Neural cell (in vitro differentiated cells): ENCODE measurements around the gene CDHR2. TPM values are rescaled to one million over a fixed set of nuclear protein-coding genes. Genes with fewer than 3 reads are reported as not detected.

ENCODE experiments used
- H2AFZ ChIP-seq: fragments of 200-600, 300-800 bp; sonication (generic), shearing (Covaris generic); 2 replicates; pipeline ENCODE4 v1.6.0; 2014; ENCODE audit warnings: low read depth, mild to moderate bottlenecking, antibody characterized with exemption, low read length, moderate library complexity
- H3F3A ChIP-seq: fragments of 200-600 bp; shearing (Covaris generic); 2 replicates; pipeline ENCODE4 v1.6.1; 2016; ENCODE audit warnings: mild to moderate bottlenecking, moderate library complexity, mixed read lengths, antibody characterized with exemption, low read length; ENCODE audit not compliant: insufficient read depth, poor library complexity, severe bottlenecking
- H3K27ac ChIP-seq: fragments of 200-600, 300-800 bp; sonication (generic), shearing (Covaris generic); 2 replicates; pipeline ENCODE4 v1.5.1; 2014; ENCODE audit warnings: mild to moderate bottlenecking, low read length, moderate library complexity
- H3K27me3 ChIP-seq: fragments of 300-800, 200-600 bp; sonication (generic), shearing (Covaris generic); 2 replicates; pipeline ENCODE4 v1.6.0; 2014; ENCODE audit warnings: mild to moderate bottlenecking, low read depth, low read length, moderate library complexity; ENCODE audit not compliant: insufficient read depth
- H3K36me3 ChIP-seq: fragments of 300-800, 200-600 bp; sonication (generic), shearing (Covaris generic); 2 replicates; pipeline ENCODE4 v1.5.1; 2014; ENCODE audit warnings: mild to moderate bottlenecking, antibody characterized with exemption, low read length, moderate library complexity; ENCODE audit not compliant: insufficient read depth
- H3K4me2 ChIP-seq: fragments of 300-800, 200-600 bp; sonication (generic), shearing (Covaris generic); 2 replicates; pipeline ENCODE4 v1.6.0; 2014; ENCODE audit warnings: mild to moderate bottlenecking, low read length
- H3K4me3 ChIP-seq: fragments of 300-800, 200-600 bp; sonication (generic), shearing (Covaris generic); 2 replicates; pipeline ENCODE4 v1.5.1; 2014; ENCODE audit warnings: mild to moderate bottlenecking, low read length, moderate library complexity
- H3K79me2 ChIP-seq: fragments of 200-600 bp; shearing (Covaris generic); replicated peaks from 2 replicates; pipeline ENCODE4 v1.6.0; 2014; ENCODE audit warnings: mild to moderate bottlenecking, low read length, moderate library complexity; ENCODE audit not compliant: insufficient read depth
- H3K9ac ChIP-seq: fragments of 300-800, 200-600 bp; sonication (generic), shearing (Covaris generic); 2 replicates; pipeline ENCODE4 v1.6.1; 2016; ENCODE audit warnings: mild to moderate bottlenecking, low read length, mixed read lengths
- H3K9me2 ChIP-seq: fragments of 200-600 bp; shearing (Covaris generic); 2 replicates; pipeline ENCODE4 v1.6.1; 2016; ENCODE audit warnings: mild to moderate bottlenecking, low read length, mixed read lengths; ENCODE audit not compliant: insufficient read depth
- H3K9me3 ChIP-seq: fragments of 200-600, 300-800 bp; sonication (generic), shearing (Covaris generic); 2 replicates; pipeline ENCODE4 v1.6.1; 2016; ENCODE audit warnings: mild to moderate bottlenecking, mixed run types, low read length, moderate library complexity, mixed read lengths
- H4K20me1 ChIP-seq: fragments of 200-600 bp; shearing (Covaris generic); 2 replicates; pipeline ENCODE4 v1.6.1; 2016; ENCODE audit warnings: mild to moderate bottlenecking, mixed run types; ENCODE audit not compliant: insufficient read depth
- EP300 ChIP-seq: fragments of 450-650 bp; conservative IDR thresholded peaks from 2 replicates; pipeline ENCODE4 v1.6.1; 2014; ENCODE audit warnings: antibody characterized with exemption, mild to moderate bottlenecking, moderate library complexity; ENCODE audit not compliant: poor library complexity, severe bottlenecking
- EZH2 ChIP-seq: fragments of 200-600, 300-800 bp; shearing (Covaris generic), sonication (generic); IDR thresholded peaks from 2 replicates; pipeline ENCODE4 v1.6.1; 2014; ENCODE audit warnings: antibody characterized with exemption, low read length, borderline replicate concordance, mild to moderate bottlenecking; ENCODE audit not compliant: insufficient read depth, poor library complexity, severe bottlenecking
- MXI1 ChIP-seq: fragments of 450-650 bp; conservative IDR thresholded peaks from 2 replicates; pipeline ENCODE4 v1.6.1; 2014; ENCODE audit warnings: antibody characterized with exemption, mild to moderate bottlenecking; ENCODE audit not compliant: poor library complexity, severe bottlenecking
- POLR2AphosphoS5 ChIP-seq: IDR thresholded peaks from 2 replicates; pipeline ENCODE4 v1.6.1; 2012
- RAD21 ChIP-seq: fragments of 450-650 bp; conservative IDR thresholded peaks from 2 replicates; pipeline ENCODE4 v1.6.1; 2014; ENCODE audit warnings: antibody characterized with exemption, mild to moderate bottlenecking, moderate library complexity
- SMC3 ChIP-seq: fragments of 450-650 bp; conservative IDR thresholded peaks from 2 replicates; pipeline ENCODE4 v1.6.1; 2014; ENCODE audit warnings: antibody characterized with exemption, mild to moderate bottlenecking, moderate library complexity; ENCODE audit not compliant: poor library complexity
- TAF1 ChIP-seq: IDR thresholded peaks from 2 replicates; pipeline ENCODE4 v1.6.1; 2012; ENCODE audit warnings: low read depth
- polyA plus RNA-seq: library from polyadenylated mRNA; depleted of rRNA; stranded (reverse); fragments of >200 nt; gene quantifications from 2 replicates; pipeline ENCODE4 v1.2.3, GENCODE V29; 2014
- TF ChIP-seq, protein P1 (sequence below): IDR thresholded peaks from 2 replicates; pipeline ENCODE4 v1.6.1; 2012; ENCODE audit warnings: borderline replicate concordance
- TF ChIP-seq, protein P2 (sequence below): fragments of 450-650 bp; IDR thresholded peaks from 2 replicates; pipeline ENCODE4 v1.5.1; 2014; ENCODE audit warnings: antibody characterized with exemption, mild to moderate bottlenecking, moderate library complexity; ENCODE audit not compliant: poor library complexity, severe bottlenecking

Gene CDHR2
- polyA plus RNA-seq, 1 donor from 2014 or later = 1.0 TPM

- Histone ChIP-seq H3K27ac (no peak overlapping the region), H4K20me1 (peaks cover 28% of the 10 kb centered on the region), H3K4me2 (no peak overlapping the region), H2AFZ (no peak overlapping the region), H3K79me2 (peaks cover 54% of the 10 kb centered on the region), H3K9me3 (no peaks in the 10 kb centered on the region), H3K36me3 (no peaks in the 10 kb centered on the region), H3F3A (no peaks in the 10 kb centered on the region), H3K4me3 (peak overlapping the region; percentile 99), H3K27me3 (no peaks in the 10 kb centered on the region), H3K9me2 (no peaks in the 10 kb centered on the region), H3K9ac (peak overlapping the region; percentile 23)
- TF ChIP-seq EZH2 = no peak
- no peak for TF ChIP-seq EP300
- TF ChIP-seq TAF1 = no peak
- no peak for TF ChIP-seq POLR2AphosphoS5
- no peak for TF ChIP-seq SMC3
- TF ChIP-seq, protein P1, sequence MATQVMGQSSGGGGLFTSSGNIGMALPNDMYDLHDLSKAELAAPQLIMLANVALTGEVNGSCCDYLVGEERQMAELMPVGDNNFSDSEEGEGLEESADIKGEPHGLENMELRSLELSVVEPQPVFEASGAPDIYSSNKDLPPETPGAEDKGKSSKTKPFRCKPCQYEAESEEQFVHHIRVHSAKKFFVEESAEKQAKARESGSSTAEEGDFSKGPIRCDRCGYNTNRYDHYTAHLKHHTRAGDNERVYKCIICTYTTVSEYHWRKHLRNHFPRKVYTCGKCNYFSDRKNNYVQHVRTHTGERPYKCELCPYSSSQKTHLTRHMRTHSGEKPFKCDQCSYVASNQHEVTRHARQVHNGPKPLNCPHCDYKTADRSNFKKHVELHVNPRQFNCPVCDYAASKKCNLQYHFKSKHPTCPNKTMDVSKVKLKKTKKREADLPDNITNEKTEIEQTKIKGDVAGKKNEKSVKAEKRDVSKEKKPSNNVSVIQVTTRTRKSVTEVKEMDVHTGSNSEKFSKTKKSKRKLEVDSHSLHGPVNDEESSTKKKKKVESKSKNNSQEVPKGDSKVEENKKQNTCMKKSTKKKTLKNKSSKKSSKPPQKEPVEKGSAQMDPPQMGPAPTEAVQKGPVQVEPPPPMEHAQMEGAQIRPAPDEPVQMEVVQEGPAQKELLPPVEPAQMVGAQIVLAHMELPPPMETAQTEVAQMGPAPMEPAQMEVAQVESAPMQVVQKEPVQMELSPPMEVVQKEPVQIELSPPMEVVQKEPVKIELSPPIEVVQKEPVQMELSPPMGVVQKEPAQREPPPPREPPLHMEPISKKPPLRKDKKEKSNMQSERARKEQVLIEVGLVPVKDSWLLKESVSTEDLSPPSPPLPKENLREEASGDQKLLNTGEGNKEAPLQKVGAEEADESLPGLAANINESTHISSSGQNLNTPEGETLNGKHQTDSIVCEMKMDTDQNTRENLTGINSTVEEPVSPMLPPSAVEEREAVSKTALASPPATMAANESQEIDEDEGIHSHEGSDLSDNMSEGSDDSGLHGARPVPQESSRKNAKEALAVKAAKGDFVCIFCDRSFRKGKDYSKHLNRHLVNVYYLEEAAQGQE = no peak
- TF ChIP-seq MXI1 = no peak
- TF ChIP-seq RAD21 = no peak
- TF ChIP-seq, protein P2, sequence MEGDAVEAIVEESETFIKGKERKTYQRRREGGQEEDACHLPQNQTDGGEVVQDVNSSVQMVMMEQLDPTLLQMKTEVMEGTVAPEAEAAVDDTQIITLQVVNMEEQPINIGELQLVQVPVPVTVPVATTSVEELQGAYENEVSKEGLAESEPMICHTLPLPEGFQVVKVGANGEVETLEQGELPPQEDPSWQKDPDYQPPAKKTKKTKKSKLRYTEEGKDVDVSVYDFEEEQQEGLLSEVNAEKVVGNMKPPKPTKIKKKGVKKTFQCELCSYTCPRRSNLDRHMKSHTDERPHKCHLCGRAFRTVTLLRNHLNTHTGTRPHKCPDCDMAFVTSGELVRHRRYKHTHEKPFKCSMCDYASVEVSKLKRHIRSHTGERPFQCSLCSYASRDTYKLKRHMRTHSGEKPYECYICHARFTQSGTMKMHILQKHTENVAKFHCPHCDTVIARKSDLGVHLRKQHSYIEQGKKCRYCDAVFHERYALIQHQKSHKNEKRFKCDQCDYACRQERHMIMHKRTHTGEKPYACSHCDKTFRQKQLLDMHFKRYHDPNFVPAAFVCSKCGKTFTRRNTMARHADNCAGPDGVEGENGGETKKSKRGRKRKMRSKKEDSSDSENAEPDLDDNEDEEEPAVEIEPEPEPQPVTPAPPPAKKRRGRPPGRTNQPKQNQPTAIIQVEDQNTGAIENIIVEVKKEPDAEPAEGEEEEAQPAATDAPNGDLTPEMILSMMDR = no peak
Measured at GRCh38 chr5:176533390-176533789, 15.8 kb upstream of the CDHR2 start.

- H2AFZ ChIP-seq = no peak overlapping the region
- H3K27ac ChIP-seq = no peak overlapping the region
Measured at GRCh38 chr5:176533894-176534611, 15.1 kb upstream of the CDHR2 start.

More at GRCh38 chr5:176533894-176534611, 15.1 kb upstream of the CDHR2 start:
- H3K4me2 ChIP-seq = no peak overlapping the region
- H3K79me2 ChIP-seq = peaks cover 54% of the 10 kb centered on the region
- H3K36me3 ChIP-seq = no peaks in the 10 kb centered on the region
- H3K4me3 ChIP-seq = peak overlapping the region; percentile 99
- H3K27me3 ChIP-seq = no peaks in the 10 kb centered on the region
- no peaks in the 10 kb centered on the region for H3K9me3 ChIP-seq
- peak overlapping the region; percentile 23 for H3K9ac ChIP-seq
- H3F3A ChIP-seq = no peaks in the 10 kb centered on the region
- no peaks in the 10 kb centered on the region for H3K9me2 ChIP-seq
- TF ChIP-seq MXI1 (no peak), TAF1 (no peak), POLR2AphosphoS5 (no peak), RAD21 (no peak), EZH2 (no peak), SMC3 (no peak), EP300 (no peak)
- TF ChIP-seq, protein P2 = no peak
- TF ChIP-seq, protein P1 = no peak
- peaks cover 28% of the 10 kb centered on the region for H4K20me1 ChIP-seq
